OCI-LY7 (cell line): ENCODE results near the gene TMEM179B. TPM values are rescaled to one million over a fixed set of nuclear protein-coding genes. Genes with fewer than 3 reads are reported as not detected.

Experiments
- BruUV-seq: library from RNA; stranded (reverse); fragments of 400-500 nt; replicated peaks from 2 replicates; lab custom pipeline; 2021; lab: Mats Ljungman, UMichigan
- CTCF ChIA-PET: fragments of 300-600 bp; sonication (Branson Sonifier 250); formaldehyde crosslinking; loops from one replicate; lab custom pipeline; 2022; ENCODE audit warnings: antibody characterized with exemption; ENCODE audit not compliant: unreplicated experiment; lab: Charles Lee
- POLR2A ChIA-PET: fragments of 300-600 bp; sonication (Branson Sonifier 250); formaldehyde crosslinking; loops from one replicate; lab custom pipeline; 2022; ENCODE audit warnings: antibody characterized with exemption; lab: Charles Lee
- DNase-seq: peaks from one replicate; pipeline ENCODE4 v3.0.0-alpha.2; 2015; ENCODE audit warnings: low spot score
- H2AFZ ChIP-seq: fragments of 200-600 bp; sonication (generic), shearing (Covaris generic); 2 replicates; pipeline ENCODE4 v1.6.1; 2014; ENCODE audit warnings: mild to moderate bottlenecking, antibody characterized with exemption, low read length, moderate library complexity
- H3K27ac ChIP-seq: fragments of 200-600 bp; sonication (generic); 2 replicates; pipeline ENCODE4 v1.5.1; 2014; ENCODE audit warnings: mixed run types, low read depth, mild to moderate bottlenecking, moderate library complexity, low read length, inconsistent platforms; ENCODE audit not compliant: poor library complexity, severe bottlenecking
- H3K36me3 ChIP-seq: fragments of 200-600 bp; sonication (generic); 2 replicates; pipeline ENCODE4 v1.6.1; 2014; ENCODE audit warnings: mild to moderate bottlenecking, antibody characterized with exemption, low read length, moderate library complexity, mixed read lengths; ENCODE audit not compliant: insufficient read depth
- H3K4me1 ChIP-seq: fragments of 200-600 bp; sonication (generic); 2 replicates; pipeline ENCODE4 v1.5.1; 2014; ENCODE audit warnings: mild to moderate bottlenecking, low read length; ENCODE audit not compliant: insufficient read depth, poor library complexity, severe bottlenecking
- H3K4me2 ChIP-seq: fragments of 200-600 bp; sonication (generic); 2 replicates; pipeline ENCODE4 v1.6.1; 2014; ENCODE audit warnings: mild to moderate bottlenecking, low read length
- H3K4me3 ChIP-seq: fragments of 200-600 bp; sonication (generic); 2 replicates; pipeline ENCODE4 v1.5.1; 2014; ENCODE audit warnings: mild to moderate bottlenecking, low read depth, low read length; ENCODE audit not compliant: poor library complexity, severe bottlenecking
- H3K79me2 ChIP-seq: fragments of 200-600 bp; sonication (generic); 2 replicates; pipeline ENCODE4 v1.6.1; 2016; ENCODE audit warnings: low read depth, mild to moderate bottlenecking, low read length, moderate library complexity, mixed read lengths; ENCODE audit not compliant: insufficient read depth
- H3K9me2 ChIP-seq: fragments of 200-600 bp; sonication (generic); 2 replicates; pipeline ENCODE4 v1.6.1; 2016; ENCODE audit warnings: mild to moderate bottlenecking, low read length, mixed read lengths; ENCODE audit not compliant: insufficient read depth
- H3K9me3 ChIP-seq: fragments of 200-600 bp; sonication (generic); 2 replicates; pipeline ENCODE4 v1.6.1; 2014; ENCODE audit warnings: mild to moderate bottlenecking, mixed run types, low read length, mixed read lengths
- H4K20me1 ChIP-seq: fragments of 200-600 bp; sonication (generic); 2 replicates; pipeline ENCODE4 v1.6.1; 2014; ENCODE audit warnings: mild to moderate bottlenecking, antibody characterized with exemption, low read length, moderate library complexity, mixed read lengths; ENCODE audit not compliant: insufficient read depth
- CTCF ChIP-seq: fragments of 200-600 bp; sonication (generic); conservative IDR thresholded peaks from 2 replicates; pipeline ENCODE4 v1.5.1; 2014; ENCODE audit warnings: mild to moderate bottlenecking, antibody characterized with exemption, low read length, moderate library complexity, mixed read lengths
- EZH2phosphoT487 ChIP-seq: fragments of 200-600 bp; sonication (generic); IDR thresholded peaks from 2 replicates; pipeline ENCODE4 v1.6.1; 2018; ENCODE audit warnings: low read depth, borderline replicate concordance, mild to moderate bottlenecking, mixed run types, antibody characterized with exemption, low read length, moderate library complexity, mixed read lengths
- intact Hi-C: fragments of 100-400 bp; cut with micrococcal nuclease; formaldehyde crosslinking; loops from one replicate; pipeline ENCODE4 v1.10.0; 2022; ENCODE audit not compliant: unreplicated experiment
- total RNA-seq, 2 experiments: library from RNA; depleted of rRNA in 1 of 2; stranded (reverse); fragments of >200 nt in 1 of 2; shearing (Covaris generic) in 1 of 2; gene quantifications; 2 replicates each; pipeline ENCODE4 v1.2.3, GENCODE V29; 2014 to 2022

The TMEM179B gene
- total RNA-seq, 2 experiments from 2014 or later = 18.6 to 33.1 TPM

DNA sequence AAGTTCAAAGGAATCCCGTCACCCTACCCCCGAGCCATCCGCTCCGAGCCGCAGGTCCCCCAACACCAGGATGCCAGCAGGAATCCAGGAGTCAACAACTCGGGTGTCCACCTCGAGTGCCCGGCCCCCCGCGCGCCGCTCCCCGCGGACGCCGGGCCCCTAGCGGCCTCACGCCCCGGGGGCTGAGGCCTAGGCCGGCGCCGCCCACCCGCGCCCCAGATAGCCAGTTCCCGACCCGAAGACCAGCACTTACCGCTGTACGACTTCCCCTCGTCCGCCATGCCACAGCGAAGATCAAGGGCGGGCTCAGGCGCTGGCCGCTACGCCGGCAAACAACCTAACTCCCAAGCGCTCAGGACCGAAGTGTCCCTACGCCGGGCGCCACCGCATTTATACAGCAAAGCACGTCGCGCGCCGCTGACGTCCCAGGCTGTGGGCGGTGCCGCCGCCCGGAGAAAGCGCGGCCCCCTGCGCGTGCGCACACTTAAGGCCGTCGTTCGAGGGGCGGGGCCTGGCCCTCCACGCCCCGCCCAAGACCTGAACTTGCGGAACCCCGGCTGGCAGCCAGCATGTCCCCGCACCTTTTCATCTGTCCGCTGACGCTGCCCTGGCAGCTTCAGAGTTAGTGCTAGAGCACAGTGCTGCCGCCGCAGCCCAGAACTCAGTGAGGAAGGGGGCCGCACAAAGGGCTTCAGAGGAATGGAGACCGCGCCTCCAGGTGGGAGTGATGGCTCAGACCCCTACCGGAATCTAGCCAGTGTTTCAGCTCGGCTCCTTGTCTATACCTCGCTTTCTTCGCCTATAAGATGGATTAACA is 18.1 kb downstream of the TMEM179B start, which contains the start of gene NXF1:
TSS of gene NXF1 (minus strand) at position 365 of the 817 bp plus-strand sequence. CDS start at position 281, 84 bp downstream.
- peaks cover 32% of the 10 kb centered on the region for H3K36me3 ChIP-seq
- CTCF ChIA-PET = interaction anchor here (0.9 to 1.1 kb wide), 3 partner anchors 11 to 36 kb away, joined by 3 to 4 read pairs (median 3); no protein-coding TSS in a partner anchor
- BruUV-seq = no TSS peak
- H3K9me3 ChIP-seq = no peaks in the 10 kb centered on the region
- H3K4me1 ChIP-seq = peaks cover 31% of the 10 kb centered on the region
- POLR2A ChIA-PET = interaction anchor here (0.8 to 1.9 kb wide), 12 partner anchors 9 to 214 kb away, joined by 3 to 11 read pairs (median 5); partner anchors contain the start of genes C11orf98, CSKMT, TAF6L and TUT1
- peak within 1 kb of the TSS; percentile 70 for H2AFZ ChIP-seq
- peak; percentile 97 for DNase-seq
- intact Hi-C loops = loop anchor here (1.0 to 2.0 kb wide), 3 partner anchors 18 to 57 kb away; partner anchors contain the start of genes TMEM179B and WDR74
- peak within 1 kb of the TSS; percentile 77 for H3K27ac ChIP-seq
- peak within 1 kb of the TSS; percentile 89 for H3K4me3 ChIP-seq
- H3K9me2 ChIP-seq = no peaks in the 10 kb centered on the region
- TF ChIP-seq CTCF = 0 out of 2 replicates have a peak, but pooled peaks have one; percentile 27
- TF ChIP-seq EZH2phosphoT487 = no peak
- H4K20me1 ChIP-seq = peaks cover 8% of the 10 kb centered on the region; the same call in 1 of the 2 replicates
- H3K79me2 ChIP-seq = peaks cover 23% of the 10 kb centered on the region
- H3K4me2 ChIP-seq = peak within 1 kb of the TSS; percentile 98

DNA sequence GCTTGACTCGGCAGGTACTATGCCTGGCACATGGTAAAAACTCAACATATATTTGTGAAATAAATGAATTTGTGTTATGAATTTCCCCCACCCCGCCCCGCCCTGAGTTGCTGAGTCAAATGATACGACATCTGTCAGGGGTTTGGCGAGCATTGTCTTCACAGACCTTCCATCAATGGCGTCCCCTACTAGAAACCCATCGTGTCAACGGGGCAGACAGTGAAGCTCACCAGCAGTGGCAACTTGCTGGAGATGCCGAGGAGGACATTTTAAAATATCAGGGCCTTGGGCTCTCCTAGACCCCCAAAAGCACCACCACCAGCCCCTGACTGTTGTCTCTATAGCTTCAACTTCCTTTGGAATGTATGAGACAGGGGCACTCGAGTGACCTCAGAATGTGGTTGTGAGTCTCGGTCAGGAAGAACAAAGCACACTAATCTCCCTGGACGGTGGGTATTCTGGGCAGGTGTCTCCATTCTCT is 18.8 kb downstream of the TMEM179B start:
- peak overlapping the region; percentile 70 for H2AFZ ChIP-seq
- intact Hi-C loops = loop anchor here (1.0 to 2.0 kb wide), 3 partner anchors 19 to 56 kb away; partner anchors contain the start of genes TMEM179B and WDR74

More for the DNA sequence above, 18.8 kb downstream of the TMEM179B start:
- Histone ChIP-seq H3K79me2 (peaks cover 23% of the 10 kb centered on the region), H3K36me3 (peaks cover 27% of the 10 kb centered on the region), H3K4me1 (peaks cover 31% of the 10 kb centered on the region), H3K9me2 (no peaks in the 10 kb centered on the region), H3K27ac (peak overlapping the region; percentile 77), H3K4me2 (peak overlapping the region; percentile 92), H4K20me1 (peaks cover 8% of the 10 kb centered on the region; the same call in 1 of the 2 replicates), H3K4me3 (peak overlapping the region; percentile 89), H3K9me3 (no peaks in the 10 kb centered on the region)
- TF ChIP-seq EZH2phosphoT487 = no peak
- TF ChIP-seq CTCF = no peak
- CTCF ChIA-PET = interaction anchor here (0.9 to 1.1 kb wide), 3 partner anchors 10 to 37 kb away, joined by 3 to 4 read pairs (median 3); no protein-coding TSS in a partner anchor
- no TSS peak for BruUV-seq
- peak; percentile 52 for DNase-seq
- POLR2A ChIA-PET = interaction anchor here (0.6 to 1.9 kb wide), 18 partner anchors 9 to 248 kb away, joined by 3 to 11 read pairs (median 4); partner anchors contain the start of genes C11orf98, CSKMT, TAF6L and TUT1
